Subcutaneous abdominal adipose tissue (tissue), 5 donors: ENCODE measurements around the gene MTERF4.

Experiments used
- H3K27ac ChIP-seq: one replicate; pipeline ENCODE4 v1.7.0; 2013; ENCODE audit warnings: low read depth, mild to moderate bottlenecking, inconsistent platforms, low read length, moderate library complexity
- H3K27me3 ChIP-seq, 5 donors: one replicate each; pipeline ENCODE4 v1.7.0; 2013; ENCODE audit warnings: low read length in 5 of 5, inconsistent platforms in 1 of 5; ENCODE audit not compliant: control insufficient read depth in 5 of 5, insufficient read depth in 4 of 5
- H3K36me3 ChIP-seq, 5 donors: one replicate each; pipeline ENCODE4 v1.7.0; 2013; ENCODE audit warnings: low read length in 5 of 5; ENCODE audit not compliant: control insufficient read depth in 5 of 5, insufficient read depth in 5 of 5
- H3K4me1 ChIP-seq, 5 donors: one replicate each; pipeline ENCODE4 v1.7.0; 2013; ENCODE audit warnings: low read length in 5 of 5, mild to moderate bottlenecking in 3 of 5, moderate library complexity in 1 of 5; ENCODE audit not compliant: control insufficient read depth in 5 of 5, insufficient read depth in 5 of 5
- H3K4me3 ChIP-seq, 5 donors: one replicate each; pipeline ENCODE4 v1.7.0; 2013; ENCODE audit warnings: low read length in 5 of 5, low read depth in 1 of 5
- H3K9ac ChIP-seq, 5 donors: one replicate each; pipeline ENCODE4 v1.7.0; 2013; ENCODE audit warnings: low read length in 5 of 5, mild to moderate bottlenecking in 4 of 5, moderate library complexity in 3 of 5
- H3K9me3 ChIP-seq, 5 donors: one replicate each; pipeline ENCODE4 v1.7.0; 2013; ENCODE audit warnings: low read length in 5 of 5; ENCODE audit not compliant: control insufficient read depth in 5 of 5
- donor health status: healthy.
- donor health status: healthy.
- donor health status: healthy.
- donor health status: healthy.
- donor health status: healthy.

MTERF4 gene

GRCh38 chr2:241135737-241136136 is 33.6 kb upstream of the MTERF4 start:
- H3K4me3 ChIP-seq, result no peak overlapping the region
- H3K36me3 ChIP-seq, result peaks cover 0 to 18% (median 10%) of the 10 kb centered on the region in 5 donors
- H3K27me3 ChIP-seq, result no peaks in the 10 kb centered on the region
- H3K9ac ChIP-seq, result no peak overlapping the region
- H3K27ac ChIP-seq, result no peak overlapping the region
- no peaks in the 10 kb centered on the region for H3K9me3 ChIP-seq
- H3K4me1 ChIP-seq, result no peaks in the 10 kb centered on the region

- Histone ChIP-seq H3K4me3 (no peak overlapping the region), H3K27me3 (no peaks in the 10 kb centered on the region), H3K36me3 (peaks cover 0 to 14% (median 6%) of the 10 kb centered on the region in 5 donors), H3K9ac (no peak overlapping the region), H3K27ac (no peak overlapping the region), H3K9me3 (no peaks in the 10 kb centered on the region), H3K4me1 (peaks cover 0 to 4% (median 0%) of the 10 kb centered on the region in 5 donors)
Observed at GRCh38 chr2:241134711-241135110, 32.6 kb upstream of the MTERF4 start.

GRCh38 chr2:241133436-241133820 is 31.3 kb upstream of the MTERF4 start:
- Histone ChIP-seq H3K9ac (no peak overlapping the region), H3K27ac (no peak overlapping the region), H3K9me3 (no peaks in the 10 kb centered on the region), H3K4me1 (peaks cover 0 to 13% (median 0%) of the 10 kb centered on the region in 5 donors), H3K27me3 (no peaks in the 10 kb centered on the region), H3K36me3 (peaks cover 0 to 13% (median 6%) of the 10 kb centered on the region in 5 donors), H3K4me3 (no peak overlapping the region)

GRCh38 chr2:241132538-241133435 is 30.7 kb upstream of the MTERF4 start:
- no peak overlapping the region for H3K9ac ChIP-seq
- H3K27ac ChIP-seq, result no peak overlapping the region
- peaks cover 0 to 13% (median 0%) of the 10 kb centered on the region in 5 donors for H3K4me1 ChIP-seq
- no peaks in the 10 kb centered on the region for H3K9me3 ChIP-seq
- H3K4me3 ChIP-seq, result no peak overlapping the region
- H3K27me3 ChIP-seq, result no peaks in the 10 kb centered on the region
- peaks cover 0 to 12% (median 6%) of the 10 kb centered on the region in 5 donors for H3K36me3 ChIP-seq

- Histone ChIP-seq H3K27me3 (no peaks in the 10 kb centered on the region), H3K4me3 (no peak overlapping the region), H3K4me1 (peaks cover 0 to 13% (median 0%) of the 10 kb centered on the region in 5 donors), H3K36me3 (peaks cover 0 to 4% (median under 1%) of the 10 kb centered on the region in 5 donors), H3K9me3 (no peaks in the 10 kb centered on the region), H3K9ac (no peak overlapping the region), H3K27ac (no peak overlapping the region)
Observed at GRCh38 chr2:241131531-241131930, 29.4 kb upstream of the MTERF4 start.

GRCh38 chr2:241130316-241130715 is 28.2 kb upstream of the MTERF4 start:
- Histone ChIP-seq H3K36me3 (peaks cover 0 to 6% (median 4%) of the 10 kb centered on the region in 5 donors), H3K4me3 (no peak overlapping the region), H3K27me3 (no peaks in the 10 kb centered on the region), H3K27ac (no peak overlapping the region), H3K9ac (no peak overlapping the region), H3K9me3 (no peaks in the 10 kb centered on the region), H3K4me1 (peaks cover 0 to 13% (median 0%) of the 10 kb centered on the region in 5 donors)

- Histone ChIP-seq H3K4me3 (no peak overlapping the region), H3K9ac (no peak overlapping the region), H3K27ac (no peak overlapping the region), H3K27me3 (no peaks in the 10 kb centered on the region), H3K4me1 (peaks cover 0 to 14% (median under 1%) of the 10 kb centered on the region in 5 donors), H3K9me3 (no peaks in the 10 kb centered on the region), H3K36me3 (peaks cover 0 to 6% (median 4%) of the 10 kb centered on the region in 5 donors)
Observed at GRCh38 chr2:241129086-241129871, 27.2 kb upstream of the MTERF4 start.

GRCh38 chr2:241128266-241128665 is 26.2 kb upstream of the MTERF4 start:
- Histone ChIP-seq H3K9me3 (no peaks in the 10 kb centered on the region), H3K27me3 (no peaks in the 10 kb centered on the region), H3K36me3 (peaks cover 0 to 6% (median 4%) of the 10 kb centered on the region in 5 donors), H3K27ac (no peak overlapping the region), H3K9ac (no peak overlapping the region), H3K4me1 (peaks cover 0 to 22% (median 8%) of the 10 kb centered on the region in 5 donors), H3K4me3 (no peak overlapping the region)

- Histone ChIP-seq H3K36me3 (peaks cover 0 to 8% (median 4%) of the 10 kb centered on the region in 5 donors), H3K9me3 (no peaks in the 10 kb centered on the region), H3K27me3 (no peaks in the 10 kb centered on the region), H3K9ac (no peak overlapping the region), H3K27ac (no peak overlapping the region), H3K4me3 (no peak overlapping the region), H3K4me1 (peaks cover 0 to 22% (median 9%) of the 10 kb centered on the region in 5 donors)
Observed at GRCh38 chr2:241126771-241127202, 24.7 kb upstream of the MTERF4 start.

GRCh38 chr2:241126201-241126611 is 24.1 kb upstream of the MTERF4 start:
- H3K9me3 ChIP-seq, result no peaks in the 10 kb centered on the region
- no peak overlapping the region for H3K27ac ChIP-seq
- no peak overlapping the region for H3K4me3 ChIP-seq
- no peak overlapping the region for H3K9ac ChIP-seq
- peaks cover 0 to 8% (median 4%) of the 10 kb centered on the region in 5 donors for H3K36me3 ChIP-seq
- no peaks in the 10 kb centered on the region for H3K27me3 ChIP-seq
- peaks cover 0 to 22% (median 9%) of the 10 kb centered on the region in 5 donors for H3K4me1 ChIP-seq
